ENCODE results near the gene SUGCT. TPM values are rescaled to one million over a fixed set of nuclear protein-coding genes. Genes with fewer than 3 reads are reported as not detected.

SUGCT gene
- total and polyA plus RNA-seq, 2 experiments from 2014 or later = 21.4 to 57.8 TPM

GRCh38 chr7:40733114-40733513 lies 598.3 kb downstream of the SUGCT start:
- Histone ChIP-seq H3K9me3 (ENCODE audit: low read depth) (no peaks in the 10 kb centered on the region), H3K4me1 (ENCODE audit: low read depth) (peaks cover 32% of the 10 kb centered on the region), H3K36me3 (no peaks in the 10 kb centered on the region), H3K4me3 (no peak overlapping the region), H3K27me3 (no peaks in the 10 kb centered on the region), H3K27ac (peak overlapping the region; percentile 96)
- DNase-seq (ENCODE audit: low read depth in 1 of 2, low spot score in 1 of 2) = peak in 1 of 2 donors; percentile 11
- no peak for TF ChIP-seq CTCF (IDR thresholded peaks at IDR 0.05; ENCODE audit: low read depth, low read length)

GRCh38 chr7:40733578-40733977 lies 598.8 kb downstream of the SUGCT start:
- Histone ChIP-seq H3K36me3 (no peaks in the 10 kb centered on the region), H3K9me3 (ENCODE audit: low read depth) (no peaks in the 10 kb centered on the region), H3K4me3 (no peak overlapping the region), H3K27me3 (no peaks in the 10 kb centered on the region), H3K27ac (peak overlapping the region; percentile 96), H3K4me1 (ENCODE audit: low read depth) (peaks cover 32% of the 10 kb centered on the region)
- no peak for TF ChIP-seq CTCF (IDR thresholded peaks at IDR 0.05; ENCODE audit: low read depth, low read length)
- DNase-seq (ENCODE audit: low read depth in 1 of 2, low spot score in 1 of 2) = no peak

GRCh38 chr7:40739257-40739656 lies 604.5 kb downstream of the SUGCT start:
- DNase-seq (ENCODE audit: low read depth in 1 of 2, low spot score in 1 of 2) = no peak
- H3K9me3 ChIP-seq (ENCODE audit: low read depth) = no peaks in the 10 kb centered on the region
- peaks cover 14% of the 10 kb centered on the region for H3K4me1 ChIP-seq (ENCODE audit: low read depth)
- no peaks in the 10 kb centered on the region for H3K36me3 ChIP-seq
- H3K4me3 ChIP-seq = no peak overlapping the region
- no peak overlapping the region for H3K27ac ChIP-seq
- TF ChIP-seq CTCF (IDR thresholded peaks at IDR 0.05; ENCODE audit: low read depth, low read length) = no peak
- H3K27me3 ChIP-seq = no peaks in the 10 kb centered on the region

- Histone ChIP-seq H3K27ac (no peak overlapping the region), H3K27me3 (no peaks in the 10 kb centered on the region), H3K4me1 (ENCODE audit: low read depth) (peaks cover 29% of the 10 kb centered on the region), H3K9me3 (ENCODE audit: low read depth) (no peaks in the 10 kb centered on the region), H3K4me3 (no peak overlapping the region), H3K36me3 (no peaks in the 10 kb centered on the region)
- no peak for TF ChIP-seq CTCF (IDR thresholded peaks at IDR 0.05; ENCODE audit: low read depth, low read length)
- no peak for DNase-seq (ENCODE audit: low read depth in 1 of 2, low spot score in 1 of 2)
These were observed 607.5 kb downstream of the SUGCT start for GRCh38 chr7:40742270-40742669.

GRCh38 chr7:40746841-40747556 lies 612.2 kb downstream of the SUGCT start:
- no peak for DNase-seq (ENCODE audit: low read depth in 1 of 2, low spot score in 1 of 2)
- no peaks in the 10 kb centered on the region for H3K27me3 ChIP-seq
- no peak overlapping the region for H3K4me3 ChIP-seq
- TF ChIP-seq CTCF (IDR thresholded peaks at IDR 0.05; ENCODE audit: low read depth, low read length) = no peak
- no peaks in the 10 kb centered on the region for H3K36me3 ChIP-seq
- H3K4me1 ChIP-seq (ENCODE audit: low read depth) = peaks cover 45% of the 10 kb centered on the region
- peak overlapping the region; percentile 90 for H3K27ac ChIP-seq
- no peaks in the 10 kb centered on the region for H3K9me3 ChIP-seq (ENCODE audit: low read depth)

Data from cardiac muscle cell (in vitro differentiated cells and primary cell).